HG02981 (cell line): ENCODE measurements around the gene ZNF189.

ENCODE experiments used
- ATAC-seq: cut with Tn5 transposase; IDR thresholded peaks from one replicate; pipeline ENCODE4 v1.9.1; 2021; ENCODE audit warnings: mild to moderate bottlenecking, moderate library complexity; ENCODE audit not compliant: unreplicated experiment

ZNF189 gene

GRCh38 chr9:101398068-101398929 lies at the start of gene ZNF189, which contains the start of gene MRPL50:
ZNF189 (plus strand) TSS chr9:101398851; CDS start chr9:101399157, 306 bp downstream.
MRPL50 (minus strand) TSS chr9:101398618; CDS start chr9:101398592, 26 bp downstream.
- peak; percentile 97 for ATAC-seq

DNA sequence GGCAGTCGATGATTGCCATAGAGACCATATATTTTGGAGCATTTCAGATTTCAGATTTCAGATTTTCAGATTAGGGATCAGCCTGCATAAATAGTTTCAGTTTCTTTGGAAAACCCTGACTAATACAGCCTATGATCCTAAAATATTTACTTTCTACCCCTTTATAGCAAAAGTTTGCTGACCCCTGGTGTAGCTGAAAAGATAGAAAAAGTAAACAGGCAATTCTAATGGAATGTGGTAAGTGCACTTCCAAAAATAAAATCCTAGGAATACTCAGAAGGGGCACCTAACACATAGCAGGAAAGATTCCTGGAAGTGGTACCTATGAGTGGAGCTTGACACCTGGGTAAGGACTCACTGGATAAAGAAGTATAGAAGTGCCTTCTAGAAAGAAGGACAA lies 48.4 kb upstream of the ZNF189 start:
- no peak for ATAC-seq

GRCh38 chr9:101352892-101353463 lies 45.7 kb upstream of the ZNF189 start:
- no peak for ATAC-seq

- no peak for ATAC-seq
These were observed 45.0 kb upstream of the ZNF189 start for GRCh38 chr9:101353683-101354082.

GRCh38 chr9:101354143-101354764 lies 44.4 kb upstream of the ZNF189 start:
- no peak for ATAC-seq

- no peak for ATAC-seq
These were observed 43.6 kb upstream of the ZNF189 start for GRCh38 chr9:101354765-101355708.

DNA sequence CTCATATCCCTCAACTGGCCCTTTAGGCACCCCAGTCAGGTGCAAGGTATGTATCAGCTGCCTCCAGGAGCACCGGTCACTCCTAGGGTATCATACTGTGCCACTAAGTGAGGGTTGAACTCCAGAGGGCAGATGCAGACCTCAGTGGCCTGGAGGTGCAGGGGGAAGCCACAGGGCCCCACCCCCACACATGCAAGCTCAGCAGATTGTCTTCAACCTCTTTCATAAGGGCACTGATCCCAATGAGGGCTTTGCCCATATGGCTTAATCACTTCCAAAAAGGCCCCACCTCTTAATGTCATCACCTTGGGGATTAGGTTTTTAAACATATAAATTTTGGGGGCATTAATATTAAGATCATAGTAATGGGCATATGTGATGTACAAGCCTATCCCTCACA lies 42.0 kb upstream of the ZNF189 start:
- ATAC-seq: no peak

- ATAC-seq: no peak
These were observed 39.0 kb upstream of the ZNF189 start for GRCh38 chr9:101359679-101360078.

DNA sequence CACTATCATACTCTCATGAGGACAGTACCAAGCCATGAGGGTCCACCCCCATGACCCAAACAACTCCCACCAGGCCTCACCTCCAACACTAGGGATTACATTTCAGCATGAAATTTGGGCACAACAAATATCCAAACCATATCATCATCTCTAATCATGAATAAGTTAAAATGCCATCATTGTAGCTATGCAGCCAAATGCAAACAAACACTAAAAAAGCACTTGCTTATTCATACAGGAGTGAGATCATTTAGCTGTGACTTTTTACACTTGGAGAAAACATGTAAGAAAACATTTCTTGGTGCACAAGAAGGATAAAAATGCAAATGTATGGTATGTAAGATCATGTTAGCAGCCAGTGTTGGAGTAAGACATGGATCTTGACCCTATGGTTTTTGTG lies 38.0 kb upstream of the ZNF189 start:
- ATAC-seq: no peak

- ATAC-seq: no peak
These were observed 36.2 kb upstream of the ZNF189 start for GRCh38 chr9:101362450-101362849.

- ATAC-seq: no peak
These were observed 33.5 kb upstream of the ZNF189 start for GRCh38 chr9:101365181-101365580.

- no peak for ATAC-seq
These were observed 32.5 kb upstream of the ZNF189 start for GRCh38 chr9:101366038-101366756.

GRCh38 chr9:101367323-101367722 lies 31.3 kb upstream of the ZNF189 start:
- ATAC-seq: no peak

DNA sequence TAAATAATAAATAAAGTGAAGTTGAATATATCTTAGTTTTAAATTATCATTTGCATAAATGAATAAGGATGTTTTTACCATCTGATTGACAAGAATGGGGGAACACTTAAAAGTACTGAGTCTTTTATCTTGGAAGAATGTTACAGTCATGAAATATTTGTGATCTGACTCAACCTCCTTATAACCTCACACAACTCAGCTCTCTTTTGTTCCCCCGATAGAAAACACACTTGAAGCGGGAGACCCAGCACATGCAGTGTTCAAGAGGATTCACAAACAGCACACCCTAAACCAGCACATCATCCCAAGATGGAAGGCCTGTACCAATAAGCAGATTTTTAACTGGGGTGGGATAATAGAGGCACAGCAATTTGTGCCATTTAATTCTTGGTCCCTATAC lies 29.4 kb upstream of the ZNF189 start:
- ATAC-seq: no peak

- no peak for ATAC-seq
These were observed 28.6 kb upstream of the ZNF189 start for GRCh38 chr9:101369884-101370531.

DNA sequence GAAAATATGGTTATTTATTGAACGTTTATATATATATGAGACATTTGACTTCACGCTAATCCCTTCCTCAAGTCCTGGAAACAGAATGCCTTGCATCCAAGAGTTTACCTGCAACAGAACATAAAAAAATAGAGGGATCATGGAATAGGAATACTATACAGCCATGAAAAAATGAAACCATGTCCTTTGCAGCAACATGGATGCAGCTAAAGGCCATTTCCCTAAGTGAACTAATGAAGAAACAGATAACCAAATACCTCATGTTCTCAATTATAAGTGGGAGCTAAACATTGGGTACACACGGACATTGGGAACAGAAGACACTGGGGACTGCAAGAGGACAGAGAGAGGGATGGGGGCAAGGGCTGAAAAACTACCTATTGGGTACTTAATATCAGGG lies 26.8 kb upstream of the ZNF189 start:
- ATAC-seq: no peak

DNA sequence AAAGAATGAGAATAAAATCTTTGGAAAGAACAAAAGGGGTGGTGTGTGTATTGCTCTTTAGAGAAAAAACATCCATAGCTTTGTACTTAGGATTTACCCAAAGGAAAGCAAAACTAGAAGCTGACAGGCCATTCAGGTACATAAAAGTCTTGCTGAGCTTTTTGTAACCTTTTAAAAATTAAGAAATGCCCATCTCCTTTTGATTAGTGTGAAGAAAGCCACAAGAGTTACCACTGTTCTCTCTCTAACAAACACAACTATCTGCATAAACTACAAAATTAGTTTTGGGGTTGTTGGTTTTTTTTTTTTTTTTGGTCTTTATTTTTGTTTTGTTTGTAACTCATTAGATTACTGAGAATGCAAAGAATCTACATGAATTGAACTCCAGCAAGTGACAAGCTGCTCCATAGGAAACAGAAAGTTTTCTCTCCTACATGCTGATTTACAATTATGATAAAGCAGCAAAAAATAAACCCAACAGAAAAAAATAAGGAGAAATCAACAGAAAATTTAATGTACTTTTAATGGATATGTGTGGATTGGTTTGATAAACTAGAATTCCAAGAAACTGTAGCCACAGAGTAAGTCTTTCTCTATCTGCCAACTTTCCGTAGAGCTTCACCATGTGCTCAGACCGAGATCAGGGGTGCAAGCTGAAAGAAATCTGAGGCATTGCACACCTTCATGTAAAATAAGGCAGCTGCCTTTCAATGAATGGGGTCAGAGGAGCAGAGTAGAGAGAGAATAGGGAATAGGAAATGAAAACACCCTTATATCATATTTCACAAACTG lies 26.1 kb upstream of the ZNF189 start:
- ATAC-seq: no peak

DNA sequence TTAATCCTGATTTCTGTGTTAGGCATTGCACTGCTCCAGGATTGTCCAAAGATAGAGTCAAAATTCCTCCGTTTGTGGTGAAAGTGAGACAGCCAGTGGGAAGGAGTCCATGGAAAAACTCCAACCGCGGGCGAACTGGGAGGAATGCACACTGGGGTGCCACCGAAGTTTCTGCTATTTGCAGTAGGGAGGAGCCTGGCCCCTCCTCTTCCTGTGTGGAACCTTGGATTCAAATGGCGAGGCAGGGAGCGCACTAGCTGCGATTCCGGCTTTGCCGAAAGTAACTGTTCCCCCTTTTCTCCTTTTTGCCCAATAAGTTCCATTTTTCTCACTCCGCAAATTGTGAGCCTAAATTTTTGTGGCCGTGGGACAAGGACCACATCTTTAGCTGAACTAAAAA lies 23.1 kb upstream of the ZNF189 start:
- no peak for ATAC-seq
